ENCODE results near the gene TBX3. TPM values are rescaled to one million over a fixed set of nuclear protein-coding genes. Genes with fewer than 3 reads are reported as not detected.
A peak's percentile ranks its signal among the peaks of the same experiment; 100 is the strongest.

Gene TBX3
- total RNA-seq, 1 donor from 2014 or later, result 16.3 TPM

DNA sequence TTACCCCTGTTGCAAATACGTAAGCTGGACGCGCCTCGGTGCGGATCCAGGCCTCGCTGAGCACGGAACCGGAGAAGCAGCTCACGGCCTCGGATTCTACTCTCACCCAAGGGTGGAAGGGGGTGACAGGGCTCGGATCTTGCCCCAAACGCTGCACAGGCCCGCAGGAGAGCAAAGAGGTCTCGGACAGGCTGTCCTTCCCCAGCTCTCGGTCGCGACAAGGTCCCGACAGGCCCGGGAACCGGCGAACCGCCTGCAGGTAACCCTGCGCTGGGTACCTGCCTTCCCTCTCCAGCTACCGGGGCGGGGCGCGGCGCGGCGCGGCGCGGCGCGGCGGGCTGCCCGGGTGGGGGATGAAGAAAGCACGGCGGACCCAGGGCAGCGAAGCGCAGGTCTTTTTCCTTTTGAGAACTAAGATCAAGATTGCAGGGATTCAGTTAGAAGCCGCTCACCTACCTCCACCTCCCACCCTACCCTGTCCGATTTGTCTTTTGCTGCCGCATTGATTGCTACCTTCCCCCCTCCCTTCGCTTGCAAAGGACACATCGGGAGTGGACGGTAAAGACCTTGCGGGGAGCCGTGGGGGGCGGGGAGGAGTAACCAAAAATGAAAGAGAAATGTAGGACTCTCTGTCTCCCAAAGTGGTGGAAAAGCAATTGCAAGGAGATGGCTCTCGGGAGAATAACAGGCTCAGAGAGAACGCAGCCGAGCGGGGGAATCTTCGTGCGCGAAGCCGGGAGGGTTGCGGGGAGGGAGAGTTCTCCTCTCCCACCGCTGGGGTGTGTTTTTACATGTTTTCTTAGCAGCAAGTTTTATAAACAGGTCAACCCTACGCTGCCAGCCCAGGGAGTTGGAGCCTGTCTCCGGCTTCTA, 8.4 kb upstream of the TBX3 start:
- no peaks in the 10 kb centered on the region for H3K36me3 Mint-ChIP-seq (ENCODE audit: insufficient read depth)
- H3K27me3 Mint-ChIP-seq, result peaks cover 95% of the 10 kb centered on the region
- H3K9me3 Mint-ChIP-seq (ENCODE audit: low read depth), result no peaks in the 10 kb centered on the region
- DNase-seq (ENCODE audit: low spot score, unreplicated experiment), result no peak
- H3K4me1 Mint-ChIP-seq (ENCODE audit: low read depth), result peaks cover 26% of the 10 kb centered on the region
- H3K27ac Mint-ChIP-seq, result peak overlapping the region; percentile 62
- peak overlapping the region; percentile 67 for H3K4me3 Mint-ChIP-seq (ENCODE audit: low read depth)
- TF ChIP-seq, protein P1, sequence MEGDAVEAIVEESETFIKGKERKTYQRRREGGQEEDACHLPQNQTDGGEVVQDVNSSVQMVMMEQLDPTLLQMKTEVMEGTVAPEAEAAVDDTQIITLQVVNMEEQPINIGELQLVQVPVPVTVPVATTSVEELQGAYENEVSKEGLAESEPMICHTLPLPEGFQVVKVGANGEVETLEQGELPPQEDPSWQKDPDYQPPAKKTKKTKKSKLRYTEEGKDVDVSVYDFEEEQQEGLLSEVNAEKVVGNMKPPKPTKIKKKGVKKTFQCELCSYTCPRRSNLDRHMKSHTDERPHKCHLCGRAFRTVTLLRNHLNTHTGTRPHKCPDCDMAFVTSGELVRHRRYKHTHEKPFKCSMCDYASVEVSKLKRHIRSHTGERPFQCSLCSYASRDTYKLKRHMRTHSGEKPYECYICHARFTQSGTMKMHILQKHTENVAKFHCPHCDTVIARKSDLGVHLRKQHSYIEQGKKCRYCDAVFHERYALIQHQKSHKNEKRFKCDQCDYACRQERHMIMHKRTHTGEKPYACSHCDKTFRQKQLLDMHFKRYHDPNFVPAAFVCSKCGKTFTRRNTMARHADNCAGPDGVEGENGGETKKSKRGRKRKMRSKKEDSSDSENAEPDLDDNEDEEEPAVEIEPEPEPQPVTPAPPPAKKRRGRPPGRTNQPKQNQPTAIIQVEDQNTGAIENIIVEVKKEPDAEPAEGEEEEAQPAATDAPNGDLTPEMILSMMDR (IDR thresholded peaks at IDR 0.05; ENCODE audit: unreplicated experiment), result no peak

DNA sequence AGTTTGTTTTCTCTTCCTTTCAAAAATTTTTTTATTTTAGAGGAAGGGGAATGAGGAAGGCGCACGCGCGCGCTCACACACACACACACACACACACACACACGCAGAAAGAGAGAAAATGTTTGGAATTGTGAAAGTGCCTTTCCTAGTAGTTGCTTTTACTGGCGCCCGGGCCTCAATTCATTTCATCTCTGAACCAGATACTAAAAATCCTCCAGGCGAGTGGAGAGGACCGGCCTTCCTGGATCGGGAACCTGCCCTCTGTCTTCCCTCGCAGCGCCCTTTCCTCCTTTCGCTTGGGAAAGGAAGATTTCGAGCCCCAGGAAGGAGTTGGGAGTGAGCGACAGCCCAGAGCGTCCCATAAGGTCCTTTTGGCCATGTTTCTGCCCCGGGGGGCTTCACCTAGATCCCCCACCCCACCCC, 7.8 kb upstream of the TBX3 start:
- H3K27ac Mint-ChIP-seq, result no peak overlapping the region
- H3K27me3 Mint-ChIP-seq, result peaks cover 92% of the 10 kb centered on the region
- no peaks in the 10 kb centered on the region for H3K9me3 Mint-ChIP-seq (ENCODE audit: low read depth)
- TF ChIP-seq, protein P1 (IDR thresholded peaks at IDR 0.05; ENCODE audit: unreplicated experiment), result no peak
- peaks cover 30% of the 10 kb centered on the region for H3K4me1 Mint-ChIP-seq (ENCODE audit: low read depth)
- H3K36me3 Mint-ChIP-seq (ENCODE audit: insufficient read depth), result no peaks in the 10 kb centered on the region
- H3K4me3 Mint-ChIP-seq (ENCODE audit: low read depth), result peak overlapping the region; percentile 63
- no peak for DNase-seq (ENCODE audit: low spot score, unreplicated experiment)

DNA sequence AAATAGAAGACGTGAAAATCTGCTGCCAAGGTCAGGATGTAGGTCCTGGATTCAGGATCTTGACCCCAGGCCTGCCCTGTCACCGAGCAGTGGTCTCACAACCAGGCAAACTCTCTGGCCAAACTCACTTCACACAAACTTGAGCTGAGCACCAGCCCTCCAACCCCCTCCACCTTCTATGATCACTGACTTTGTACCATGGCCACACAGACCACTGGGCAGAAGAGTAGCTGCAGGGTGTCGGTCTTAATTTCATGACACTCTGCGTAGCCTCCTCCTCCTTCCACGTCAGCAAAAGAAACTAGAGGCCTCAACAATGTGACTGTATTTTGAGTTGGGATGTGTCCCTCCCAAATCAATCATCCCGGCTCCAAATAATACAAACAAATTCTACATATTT, 7.2 kb upstream of the TBX3 start:
- TF ChIP-seq, protein P1 (IDR thresholded peaks at IDR 0.05; ENCODE audit: unreplicated experiment), result no peak
- Mint-ChIP-seq H3K4me1 (ENCODE audit: low read depth) (peaks cover 36% of the 10 kb centered on the region), H3K27ac (no peak overlapping the region), H3K4me3 (ENCODE audit: low read depth) (no peak overlapping the region), H3K27me3 (peaks cover 92% of the 10 kb centered on the region), H3K9me3 (ENCODE audit: low read depth) (no peaks in the 10 kb centered on the region), H3K36me3 (ENCODE audit: insufficient read depth) (no peaks in the 10 kb centered on the region)
- DNase-seq (ENCODE audit: low spot score, unreplicated experiment), result no peak

DNA sequence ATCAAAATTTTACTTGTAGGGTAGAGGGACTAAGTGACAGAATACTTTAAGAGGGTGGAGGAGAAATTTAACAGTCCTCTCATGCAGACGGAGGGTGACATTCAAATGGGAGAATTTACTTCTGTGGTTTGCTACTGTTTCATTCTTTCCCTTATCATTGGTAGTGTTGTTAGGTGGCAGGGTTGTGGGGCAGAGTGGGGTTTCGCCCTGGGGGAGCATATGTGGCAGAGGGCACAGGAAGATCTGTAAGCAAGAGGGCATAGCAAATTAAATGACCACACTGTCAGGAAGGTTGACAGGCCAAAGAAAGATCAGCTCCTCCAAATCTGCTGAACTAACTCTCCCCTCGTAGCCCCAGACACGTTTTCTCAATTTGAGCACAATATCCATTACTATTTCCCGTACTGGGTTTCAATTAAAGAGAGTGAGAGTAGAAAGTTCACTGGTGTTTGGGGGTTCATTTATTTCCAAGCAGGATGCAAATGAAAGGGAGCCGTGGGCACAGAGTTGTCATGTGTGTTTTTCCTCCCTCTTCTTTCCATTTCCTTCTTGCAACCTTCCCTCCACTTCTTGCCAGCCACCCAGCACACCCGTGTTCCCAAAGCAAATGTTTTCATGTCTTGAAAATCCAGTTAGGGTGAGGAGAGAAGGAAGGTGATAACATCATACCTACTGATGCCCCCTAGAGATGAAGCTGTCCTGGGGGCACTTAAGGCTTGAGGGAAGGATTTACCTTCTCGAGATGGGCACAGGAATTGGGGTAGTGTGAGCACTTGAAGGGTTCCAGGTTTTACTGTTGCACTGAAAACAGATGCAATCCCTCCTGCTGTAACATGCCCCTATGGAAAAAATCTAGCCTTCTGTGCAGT, 6.5 kb upstream of the TBX3 start:
- Mint-ChIP-seq H3K36me3 (ENCODE audit: insufficient read depth) (no peaks in the 10 kb centered on the region), H3K4me1 (ENCODE audit: low read depth) (peaks cover 38% of the 10 kb centered on the region), H3K27me3 (peaks cover 92% of the 10 kb centered on the region), H3K4me3 (ENCODE audit: low read depth) (no peak overlapping the region), H3K27ac (no peak overlapping the region), H3K9me3 (ENCODE audit: low read depth) (no peaks in the 10 kb centered on the region)
- no peak for DNase-seq (ENCODE audit: low spot score, unreplicated experiment)
- TF ChIP-seq, protein P1 (IDR thresholded peaks at IDR 0.05; ENCODE audit: unreplicated experiment), result no peak
